ENCODE data around the gene SERPINA5.

Gene SERPINA5

GRCh38 chr14:94555991-94556390 lies 25.2 kb upstream of the SERPINA5 start:
- TF ChIP-seq CTCF (IDR thresholded peaks at IDR 0.05; ENCODE audit: low read depth, low read length): no peak
- no peak for DNase-seq (ENCODE audit: extremely low read depth, low read depth)

DNA sequence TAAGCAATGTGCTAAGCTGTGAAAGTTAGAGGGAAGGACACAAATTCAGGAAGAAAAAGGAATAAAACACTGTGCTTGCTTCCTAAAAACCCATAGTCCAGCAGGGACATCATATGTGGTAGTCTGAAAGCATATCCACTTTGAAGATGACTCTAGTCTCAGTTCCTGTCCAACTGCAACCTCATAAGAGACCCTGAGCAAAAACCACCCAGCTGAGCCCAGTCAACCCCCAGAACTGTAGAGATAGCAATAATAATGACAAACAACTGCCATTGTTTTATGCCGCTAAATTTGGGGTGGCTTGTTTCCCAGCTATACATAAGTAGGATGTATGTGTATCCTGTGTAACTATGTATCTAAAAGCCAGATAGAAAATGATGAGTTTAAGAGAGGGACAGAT lies 23.9 kb upstream of the SERPINA5 start:
- no peak for TF ChIP-seq CTCF (IDR thresholded peaks at IDR 0.05; ENCODE audit: low read depth, low read length)
- no peak for DNase-seq (ENCODE audit: extremely low read depth, low read depth)

- TF ChIP-seq CTCF (IDR thresholded peaks at IDR 0.05; ENCODE audit: low read depth, low read length): no peak
- no peak for DNase-seq (ENCODE audit: extremely low read depth, low read depth)
Observed at GRCh38 chr14:94558842-94559241, 22.4 kb upstream of the SERPINA5 start.

DNA sequence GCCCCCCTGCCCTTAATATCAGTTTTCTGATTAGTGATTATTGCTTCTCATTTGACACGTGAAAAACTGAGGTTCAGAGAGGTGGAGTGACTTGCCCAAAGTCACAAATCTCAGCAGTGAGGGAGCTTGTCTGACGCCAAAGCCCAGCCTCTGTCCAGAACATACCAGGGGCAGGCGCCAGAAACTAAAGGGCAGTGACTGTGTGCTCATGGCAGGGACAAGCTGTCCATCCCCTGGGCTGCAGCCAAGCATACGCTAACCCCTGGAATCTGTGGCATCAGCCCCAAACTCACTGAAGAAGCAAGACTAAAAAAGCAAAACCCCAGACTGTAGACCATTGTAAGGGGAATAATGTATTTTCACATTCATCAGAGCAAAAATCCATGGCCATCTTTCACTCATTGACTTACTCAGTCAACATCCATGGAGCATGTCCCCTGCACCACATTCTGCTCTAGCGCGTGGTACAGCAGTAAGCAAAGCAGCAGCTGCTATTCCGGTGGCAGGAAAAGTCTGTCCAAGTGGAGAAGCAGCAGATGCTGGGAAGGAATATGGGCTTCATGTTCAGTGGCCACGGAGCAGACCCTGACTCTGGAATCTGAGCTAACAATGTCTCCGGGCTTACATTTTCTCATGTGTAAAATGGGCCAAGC lies 21.5 kb upstream of the SERPINA5 start:
- TF ChIP-seq CTCF (IDR thresholded peaks at IDR 0.05; ENCODE audit: low read depth, low read length): no peak
- DNase-seq (ENCODE audit: extremely low read depth, low read depth): no peak

DNA sequence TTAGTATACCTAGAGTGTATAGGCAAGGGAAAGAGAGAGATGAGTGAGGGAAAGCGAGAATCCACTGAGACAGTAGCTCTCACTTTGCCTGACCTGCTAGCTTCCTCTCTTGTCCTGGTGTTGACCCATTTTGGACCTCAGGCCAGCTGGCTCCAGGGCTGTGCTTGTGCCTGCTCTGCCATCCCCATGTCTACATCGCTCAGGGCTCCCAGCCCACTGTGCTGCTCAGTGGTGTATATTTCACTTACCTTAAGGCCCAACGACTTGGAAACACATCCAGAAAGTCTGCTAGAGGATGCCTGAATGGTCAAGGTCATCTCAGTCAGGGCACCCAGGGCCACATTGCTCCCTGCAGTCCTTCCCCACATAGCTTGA lies 20.9 kb upstream of the SERPINA5 start:
- TF ChIP-seq CTCF (IDR thresholded peaks at IDR 0.05; ENCODE audit: low read depth, low read length): no peak
- DNase-seq (ENCODE audit: extremely low read depth, low read depth): no peak

GRCh38 chr14:94560751-94561655 lies 20.2 kb upstream of the SERPINA5 start, which contains the start of gene SERPINA4:
Gene SERPINA4, plus strand, starts transcription at chr14:94561442. Its CDS starts 2,041 bp downstream, at chr14:94563483.
- no peak for DNase-seq (ENCODE audit: extremely low read depth, low read depth)
- TF ChIP-seq CTCF (IDR thresholded peaks at IDR 0.05; ENCODE audit: low read depth, low read length): no peak

GRCh38 chr14:94561656-94562010 lies 19.6 kb upstream of the SERPINA5 start:
- no peak for TF ChIP-seq CTCF (IDR thresholded peaks at IDR 0.05; ENCODE audit: low read depth, low read length)
- DNase-seq (ENCODE audit: extremely low read depth, low read depth): no peak
